GM21381 (cell line): ENCODE results near the gene ZNF580.
A peak's percentile ranks its signal among the peaks of the same experiment; 100 is the strongest.

ENCODE experiments used
- ATAC-seq: cut with Tn5 transposase; IDR thresholded peaks from one replicate; pipeline ENCODE4 v1.9.1; 2021; ENCODE audit warnings: mild to moderate bottlenecking, moderate library complexity; ENCODE audit not compliant: unreplicated experiment

Gene ZNF580

GRCh38 chr19:55640577-55641425 lies at the start of gene ZNF580:
ZNF580 (plus strand) TSS chr19:55641002; CDS start chr19:55642509, 1,507 bp downstream.
- peak; percentile 38 for ATAC-seq

GRCh38 chr19:55591555-55591954 lies 49.2 kb upstream of the ZNF580 start:
- ATAC-seq: no peak

- ATAC-seq: no peak
Measured at GRCh38 chr19:55592391-55593090, 48.3 kb upstream of the ZNF580 start.

- ATAC-seq: no peak
Measured at GRCh38 chr19:55593096-55593772, 47.6 kb upstream of the ZNF580 start.

GRCh38 chr19:55594996-55595545 lies 45.7 kb upstream of the ZNF580 start:
- no peak for ATAC-seq

GRCh38 chr19:55596304-55596703 lies 44.5 kb upstream of the ZNF580 start:
- ATAC-seq: no peak

GRCh38 chr19:55597501-55597921 lies 43.3 kb upstream of the ZNF580 start:
- ATAC-seq: no peak

- no peak for ATAC-seq
Measured at GRCh38 chr19:55598034-55598433, 42.8 kb upstream of the ZNF580 start.

GRCh38 chr19:55598719-55599467 lies 41.9 kb upstream of the ZNF580 start:
- peak; percentile 41 for ATAC-seq

- ATAC-seq: peak; percentile 52
Measured at GRCh38 chr19:55599468-55599841, 41.3 kb upstream of the ZNF580 start, which contains the start of gene FIZ1. FIZ1 (minus strand) TSS chr19:55599517; CDS start chr19:55597865, 1,652 bp downstream.

- ATAC-seq: peak; percentile 40
Measured at GRCh38 chr19:55599842-55600661, 40.8 kb upstream of the ZNF580 start, which contains the start of gene ZNF524. ZNF524 (plus strand) TSS chr19:55600288; CDS start chr19:55602113, 1,825 bp downstream.

GRCh38 chr19:55600662-55601028 lies 40.2 kb upstream of the ZNF580 start:
- no peak for ATAC-seq

GRCh38 chr19:55601084-55601483 lies 39.7 kb upstream of the ZNF580 start:
- ATAC-seq: no peak

GRCh38 chr19:55602104-55603001 lies 38.4 kb upstream of the ZNF580 start:
- ATAC-seq: no peak

GRCh38 chr19:55603115-55603514 lies 37.7 kb upstream of the ZNF580 start:
- no peak for ATAC-seq

- ATAC-seq: no peak
Measured at GRCh38 chr19:55603581-55604292, 37.1 kb upstream of the ZNF580 start.

GRCh38 chr19:55605207-55605636 lies 35.6 kb upstream of the ZNF580 start:
- ATAC-seq: peak; percentile 58
